Aorta (tissue), 5 donors: Measurements from ENCODE around the gene WEE2. TPM values are rescaled to one million over a fixed set of nuclear protein-coding genes. Genes with fewer than 3 reads are reported as not detected.
A peak's percentile ranks its signal among the peaks of the same experiment; 100 is the strongest.
"Not testable (repeated sequence)": the region's sequence is repeated elsewhere in the genome, so short reads cannot be mapped to it uniquely, and the experiment has no call there.

Experiments
- ATAC-seq: fragments of 200-7000 bp; cut with Tn5 transposase; one replicate; pipeline ENCODE4 v1.9.1; 2022; ENCODE audit warnings: moderate library complexity; ENCODE audit not compliant: low FRiP score
- DNase-seq, 2 donors: peaks; one replicate each; pipeline ENCODE4 v3.0.0-alpha.2; 2020
- H3K27ac ChIP-seq, 2 donors: one replicate each; pipeline ENCODE4 v1.5.1; 2013; ENCODE audit warnings: low read length in 2 of 2, mild to moderate bottlenecking in 2 of 2, moderate library complexity in 2 of 2, control low read depth in 1 of 2, inconsistent platforms in 1 of 2, low read depth in 1 of 2
- H3K27me3 ChIP-seq, 2 donors: one replicate each; pipeline ENCODE4 v1.6.1; 2013; ENCODE audit warnings: control low read depth in 1 of 2, low read length in 1 of 2, mild to moderate bottlenecking in 1 of 2, moderate library complexity in 1 of 2; ENCODE audit not compliant: insufficient read depth in 2 of 2, control insufficient read depth in 1 of 2
- H3K36me3 ChIP-seq, 2 donors: one replicate each; pipeline ENCODE4 v1.6.1; 2013; ENCODE audit warnings: control low read depth in 1 of 2, low read length in 1 of 2, mild to moderate bottlenecking in 1 of 2; ENCODE audit not compliant: insufficient read depth in 2 of 2, control insufficient read depth in 1 of 2
- H3K4me1 ChIP-seq, 2 donors: one replicate each; pipeline ENCODE4 v1.6.1; 2013; ENCODE audit warnings: low read length in 2 of 2, control low read depth in 1 of 2, mild to moderate bottlenecking in 1 of 2, moderate library complexity in 1 of 2; ENCODE audit not compliant: insufficient read depth in 2 of 2, control insufficient read depth in 1 of 2
- H3K4me3 ChIP-seq, 2 donors: one replicate each; pipeline ENCODE4 v1.5.1; 2013; ENCODE audit warnings: low read length in 2 of 2, control low read depth in 1 of 2, mild to moderate bottlenecking in 1 of 2
- H3K9me3 ChIP-seq: one replicate; pipeline ENCODE4 v1.6.1; 2013; ENCODE audit warnings: mild to moderate bottlenecking, low read length; ENCODE audit not compliant: control insufficient read depth
- WGBS, 2 donors: extraction: QIAGEN DNeasy Blood & Tissue Kit; methylation state at CpG; one replicate each; pipeline ENCODE4 v1.1.7; 2013; 5-methylcytosine and 5-hydroxymethylcytosine counted together
- intact Hi-C, 2 donors: fragments of 100-400 bp; cut with DNase I; formaldehyde crosslinking; loops; one replicate each; pipeline versions ENCODE4 v1.14.2 to v1.15.0; 2022
- polyA plus RNA-seq, 2 donors: library from polyadenylated mRNA; stranded (reverse); fragments of 200-250 nt; gene quantifications; one replicate each; pipeline ENCODE4 v1.2.3, GENCODE V29; 2013
- total RNA-seq, 2 donors: library from RNA; stranded (reverse); fragmentation: NEBNext Ultra II Directional; extraction: Animal tissue kit (Norgen Biotek cat#: 25700); gene quantifications; one replicate each; pipeline ENCODE4 v1.2.1, GENCODE V29; 2021
- donor health status: healthy with polysubstance abuse.
- donor health status: Bipolar disorder and iron deficiency.
- donor health status: DM: no; HTN: no; CAD: no.
- donor health status: DM: no; HTN: no; CAD: no.
- donor health status: DM: yes; HTN: yes; CAD: no.

Gene WEE2
- total and polyA plus RNA-seq, 4 donors = 0.12 TPM; not detected in 3

DNA sequence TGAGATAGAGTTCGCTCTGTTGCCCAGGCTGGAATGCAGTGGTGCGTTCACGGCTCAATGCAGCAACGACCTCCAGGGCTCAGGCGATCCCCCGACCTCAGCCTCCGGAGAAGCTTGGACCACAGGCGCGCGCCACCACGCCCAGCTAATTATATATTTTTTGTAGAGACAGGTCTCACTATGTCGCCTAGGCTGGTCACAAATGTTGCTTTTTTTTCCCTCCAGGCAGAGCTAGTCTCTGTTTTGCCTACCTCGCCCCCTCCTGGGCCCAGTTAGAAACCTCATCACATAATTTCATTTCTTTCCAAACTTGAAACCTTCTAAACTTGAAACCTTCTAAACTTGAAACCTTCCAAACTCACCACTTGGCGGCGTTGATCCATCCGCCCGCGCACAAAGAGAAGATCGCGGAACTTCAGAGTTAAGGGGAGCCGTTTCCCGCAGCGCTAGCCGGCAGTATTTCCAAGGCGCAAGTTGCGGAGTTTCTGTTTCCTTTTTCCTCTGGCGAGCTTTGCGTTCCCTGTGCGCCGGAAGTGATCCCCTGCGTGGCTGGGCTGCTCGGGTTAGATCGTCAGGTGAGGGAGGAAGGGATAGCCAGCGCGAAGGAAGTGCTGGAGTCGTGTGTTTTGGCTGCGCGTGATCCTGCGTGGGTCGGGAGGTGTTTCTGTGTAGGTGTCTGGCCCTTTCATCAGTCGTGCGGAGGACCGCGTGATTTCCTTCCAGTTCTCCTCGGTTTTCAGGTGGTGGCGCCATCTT lies 29.9 kb downstream of the WEE2 start, which contains the start of gene SSBP1:
SSBP1 (plus strand) TSS at position 523 of the 756 bp plus-strand sequence. CDS start 809 bp downstream, outside the sequence.
- ATAC-seq (peak; percentile 97), DNase-seq (peak; percentile 93 to 94)
- peak within 1 kb of the TSS; percentile 19 to 43 for H3K27ac ChIP-seq
- 1% methylated on average over 46 of the region's 46 CpGs for WGBS, 2 donors
- H3K9me3 ChIP-seq = no peaks in the 10 kb centered on the region
- H3K36me3 ChIP-seq = peaks cover 0 to 4% of the 10 kb centered on the region in 2 donors
- H3K27me3 ChIP-seq = no peaks in the 10 kb centered on the region
- intact Hi-C loops = loop anchor here (2.0 to 10.0 kb wide), 6 partner anchors 35 to 723 kb away; partner anchors contain the start of genes AGK (in 2 of the 2), DENND11 (in 2 of the 2) and MRPS33 (in 1 of the 2)
- peak within 1 kb of the TSS; percentile 51 to 74 for H3K4me3 ChIP-seq
- H3K4me1 ChIP-seq = peaks cover 0 to 2% of the 10 kb centered on the region in 2 donors

DNA sequence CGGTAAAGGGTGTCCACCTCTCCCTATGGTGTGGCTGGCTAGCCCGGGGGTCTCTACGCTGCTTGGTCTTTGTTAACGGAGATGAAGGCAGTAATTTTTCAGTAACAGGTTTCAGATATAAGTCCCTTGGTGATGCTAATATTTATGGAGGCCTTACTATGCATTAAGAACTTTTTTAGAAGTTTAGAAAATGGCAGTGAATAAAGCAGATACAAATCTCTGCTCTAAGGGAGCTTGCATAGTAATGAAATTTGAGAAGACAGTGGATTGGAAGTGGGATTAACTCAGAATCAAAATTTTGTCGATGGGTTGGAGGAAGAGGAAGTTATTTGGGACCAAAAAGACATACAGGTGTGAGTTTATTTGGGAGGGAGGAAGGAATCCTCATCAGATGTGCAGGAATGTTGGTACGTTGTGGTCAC lies 30.4 kb downstream of the WEE2 start:
- ATAC-seq = no peak
- H3K4me1 ChIP-seq = peaks cover 0 to 2% of the 10 kb centered on the region in 2 donors
- no peak for DNase-seq
- peaks cover 0 to 4% of the 10 kb centered on the region in 2 donors for H3K36me3 ChIP-seq
- 2% methylated on average over 6 of the region's 6 CpGs for WGBS, 2 donors
- H3K4me3 ChIP-seq = peak overlapping the region; percentile 51 to 74
- intact Hi-C loops = loop anchor here (2.0 to 10.0 kb wide), 6 partner anchors 36 to 724 kb away; partner anchors contain the start of genes AGK (in 2 of the 2), DENND11 (in 2 of the 2) and MRPS33 (in 1 of the 2)
- H3K27me3 ChIP-seq = no peaks in the 10 kb centered on the region
- no peaks in the 10 kb centered on the region for H3K9me3 ChIP-seq
- peak overlapping the region; percentile 5 to 34 for H3K27ac ChIP-seq

DNA sequence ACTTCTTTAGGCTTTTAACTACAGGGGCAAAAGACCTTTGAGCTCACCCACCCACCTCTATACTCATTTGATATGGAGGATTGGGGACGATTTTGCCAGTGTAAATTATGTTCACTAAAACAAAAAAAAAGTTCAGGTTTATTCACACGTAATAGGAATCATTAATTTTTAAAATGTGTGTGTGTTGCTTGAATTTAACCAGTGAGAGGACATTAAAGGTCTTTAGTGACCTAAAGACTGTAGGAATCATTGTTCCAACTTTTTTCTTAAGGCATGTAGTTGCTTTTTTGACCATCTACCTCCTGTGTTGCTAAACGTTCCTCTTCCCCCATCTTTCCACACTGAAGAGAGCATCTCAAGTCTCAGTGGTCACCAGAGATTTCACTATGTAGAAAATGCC lies 31.1 kb downstream of the WEE2 start:
- ATAC-seq (no peak), DNase-seq (no peak)
- H3K4me1 ChIP-seq = peaks cover 0 to 2% of the 10 kb centered on the region in 2 donors
- intact Hi-C loops = loop anchor here (2.0 to 10.0 kb wide), 6 partner anchors 36 to 724 kb away; partner anchors contain the start of genes AGK (in 2 of the 2), DENND11 (in 2 of the 2) and MRPS33 (in 1 of the 2)
- no peak overlapping the region for H3K4me3 ChIP-seq
- H3K36me3 ChIP-seq = peaks cover 0 to 4% of the 10 kb centered on the region in 2 donors
- no peak overlapping the region for H3K27ac ChIP-seq
- whole genome bisulfite sequencing, 2 donors = 63 to 65% methylated on average over 3 of the region's 3 CpGs
- no peaks in the 10 kb centered on the region for H3K27me3 ChIP-seq
- no peaks in the 10 kb centered on the region for H3K9me3 ChIP-seq

DNA sequence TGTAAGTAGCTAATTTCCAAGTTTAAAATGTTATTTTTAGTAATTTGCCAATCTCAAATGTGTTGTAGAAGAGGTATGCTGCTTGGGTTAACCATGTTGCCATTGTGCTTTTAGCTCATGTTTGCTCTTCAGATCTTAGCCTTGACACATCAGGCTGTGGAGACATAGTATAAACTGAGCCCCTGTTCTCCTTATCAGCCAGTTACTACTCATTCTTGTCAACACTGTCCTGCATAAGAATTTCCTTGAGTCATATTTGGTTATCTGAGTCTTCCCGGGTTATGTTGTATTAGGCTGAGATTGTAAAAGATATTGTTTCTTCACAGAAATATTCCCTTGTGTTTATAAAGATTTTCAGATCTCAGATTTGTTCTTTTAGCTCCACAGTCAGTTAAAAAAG lies 34.1 kb downstream of the WEE2 start:
- Histone ChIP-seq H3K36me3 (peaks cover 0 to 4% of the 10 kb centered on the region in 2 donors), H3K27ac (no peak overlapping the region), H3K4me1 (peaks cover 0 to 2% of the 10 kb centered on the region in 2 donors), H3K9me3 (no peaks in the 10 kb centered on the region), H3K4me3 (no peak overlapping the region), H3K27me3 (no peaks in the 10 kb centered on the region)
- DNase-seq = no peak
- no peak for ATAC-seq
- intact Hi-C loops = no loop called here
- WGBS, 2 donors = 24 to 33% methylated on average over 1 of the region's 1 CpG

DNA sequence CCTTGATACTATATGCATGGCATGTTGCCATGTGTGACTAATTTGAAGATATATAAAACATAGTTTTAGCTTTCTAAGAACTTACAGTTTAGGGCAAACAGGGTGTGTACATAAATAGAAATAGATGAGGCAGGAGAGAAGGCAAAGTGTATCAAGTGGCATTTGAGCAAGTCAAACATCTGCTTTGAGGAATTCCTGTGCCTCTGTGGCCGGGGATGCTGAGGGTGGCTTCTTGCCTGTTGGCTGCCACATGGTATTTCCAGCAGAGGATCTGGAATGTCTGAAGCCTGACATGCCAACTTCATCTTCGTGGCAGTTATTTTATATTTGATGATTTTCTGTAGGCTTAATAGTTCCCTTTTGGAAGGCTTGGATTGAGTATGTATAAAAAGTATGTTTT lies 36.0 kb downstream of the WEE2 start:
- H3K36me3 ChIP-seq = peaks cover 0 to 4% of the 10 kb centered on the region in 2 donors
- intact Hi-C loops = no loop called here
- no peak for ATAC-seq
- 75 to 82% methylated on average over 2 of the region's 2 CpGs for WGBS, 2 donors
- H3K4me3 ChIP-seq = no peak overlapping the region
- no peaks in the 10 kb centered on the region for H3K9me3 ChIP-seq
- peaks cover 0 to 2% of the 10 kb centered on the region in 2 donors for H3K4me1 ChIP-seq
- no peaks in the 10 kb centered on the region for H3K27me3 ChIP-seq
- no peak overlapping the region for H3K27ac ChIP-seq
- no peak for DNase-seq

DNA sequence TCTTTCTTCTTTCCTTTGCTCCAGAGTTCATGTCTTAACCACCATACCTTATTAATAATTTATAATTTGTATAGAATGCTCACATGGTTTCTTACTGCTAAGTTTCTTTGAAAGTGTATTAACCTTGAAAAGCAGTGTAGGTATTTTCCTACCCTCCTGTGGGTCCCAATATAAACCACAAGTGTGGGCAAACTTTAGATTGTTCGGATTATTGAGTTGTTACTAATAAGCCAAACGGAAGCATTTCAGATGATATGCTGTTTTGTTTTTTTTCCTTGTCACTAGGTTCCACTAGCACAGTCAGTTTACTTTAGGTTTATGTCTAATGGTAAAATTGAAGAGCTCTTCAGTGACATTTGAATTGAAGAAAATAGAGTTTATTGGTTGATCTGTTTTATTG lies 40.2 kb downstream of the WEE2 start:
- Histone ChIP-seq H3K4me3 (no peak overlapping the region), H3K36me3 (peaks cover 3 to 6% of the 10 kb centered on the region in 2 donors), H3K27me3 (no peaks in the 10 kb centered on the region), H3K4me1 (peaks cover 0 to 1% of the 10 kb centered on the region in 2 donors), H3K9me3 (peaks cover 7% of the 10 kb centered on the region), H3K27ac (no peak overlapping the region)
- DNase-seq (no peak), ATAC-seq (no peak)
- intact Hi-C loops = no loop called here
- WGBS, 2 donors = 91 to 94% methylated on average over 2 of the region's 2 CpGs

DNA sequence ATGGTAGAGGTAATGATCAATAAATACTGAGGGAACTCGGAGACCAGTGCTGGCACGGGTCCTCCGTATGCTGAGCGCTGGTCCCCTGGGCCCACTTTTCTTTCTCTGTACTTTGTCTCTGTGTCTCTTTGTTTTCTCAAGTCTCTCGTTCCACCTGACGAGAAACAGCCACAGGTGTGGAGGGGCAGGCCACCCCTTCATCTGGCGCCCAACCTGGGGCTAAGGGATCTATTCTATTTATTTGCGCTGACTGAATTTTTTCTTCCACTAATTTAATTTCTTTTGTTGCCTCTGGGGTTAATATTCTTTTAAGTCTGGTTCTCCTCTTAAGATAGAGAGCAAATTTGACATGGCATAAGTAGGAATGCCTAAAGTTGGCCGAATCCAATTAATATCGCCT lies 43.8 kb downstream of the WEE2 start:
- not testable (repeated sequence) for DNase-seq, H3K36me3 ChIP-seq

DNA sequence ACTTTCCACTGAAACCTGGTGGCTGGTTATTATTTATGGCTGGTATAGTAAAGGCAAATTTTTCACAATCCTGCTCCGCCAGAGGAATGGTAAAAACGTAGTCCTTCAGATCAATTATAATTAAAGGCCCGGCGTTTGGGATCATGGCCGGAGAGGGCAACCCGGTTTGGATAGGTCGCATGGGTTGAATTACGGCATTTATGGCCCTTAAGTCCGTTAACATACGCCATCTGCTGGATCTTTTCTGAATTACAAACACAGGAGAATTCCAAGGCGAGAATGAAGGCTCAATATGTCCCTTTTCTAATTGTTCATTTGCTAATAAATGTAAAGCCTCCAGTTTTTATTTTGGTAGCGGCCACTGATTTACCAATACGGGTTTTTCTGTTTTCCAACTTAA lies 44.5 kb downstream of the WEE2 start:
- H3K36me3 ChIP-seq = peaks cover 6 to 12% of the 10 kb centered on the region in 2 donors
- H3K4me3 ChIP-seq = no peak overlapping the region
- intact Hi-C loops = no loop called here
- H3K27me3 ChIP-seq = no peaks in the 10 kb centered on the region
- ATAC-seq (no peak), DNase-seq (no peak)
- peaks cover 7% of the 10 kb centered on the region for H3K9me3 ChIP-seq
- 96 to 97% methylated on average over 13 of the region's 13 CpGs for WGBS, 2 donors
- H3K27ac ChIP-seq = no peak overlapping the region
- H3K4me1 ChIP-seq = peaks cover 0 to 1% of the 10 kb centered on the region in 2 donors

More for the DNA sequence above, 43.8 kb downstream of the WEE2 start:
- WGBS, 2 donors = 98 to 99% methylated on average over 10 of the region's 10 CpGs
- H3K4me3 ChIP-seq, ATAC-seq, H3K27me3 ChIP-seq, intact Hi-C loops, H3K27ac ChIP-seq, H3K9me3 ChIP-seq, H3K4me1 ChIP-seq: not testable (repeated sequence)
